ENCODE measurements around the gene NPC1.
"Not testable (repeated sequence)": the region's sequence is repeated elsewhere in the genome, so short reads cannot be mapped to it uniquely, and the experiment has no call there.

Gene NPC1

GRCh38 chr18:23608211-23608610 lies 21.9 kb upstream of the NPC1 start:
- DNase-seq = no peak

- no peak for DNase-seq
Observed at GRCh38 chr18:23605941-23606340, 19.6 kb upstream of the NPC1 start.

DNA sequence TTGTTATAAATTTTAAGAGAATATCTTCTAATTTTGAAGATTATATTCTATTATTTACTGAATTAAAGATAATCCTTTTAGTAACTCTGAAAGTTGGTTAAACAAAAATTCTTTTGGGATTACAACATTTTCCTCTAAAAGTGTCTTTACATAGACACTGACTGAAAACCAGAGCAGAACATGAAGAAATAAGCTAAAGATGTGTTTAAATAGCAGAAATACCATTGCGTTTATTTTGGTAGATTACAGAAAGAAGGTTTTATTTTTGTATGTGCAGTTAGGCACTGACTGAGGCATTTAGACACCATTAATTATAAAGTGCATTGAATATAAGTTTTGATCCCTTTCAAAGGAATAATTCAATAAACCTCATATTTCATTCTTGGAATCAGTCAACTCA lies 13.5 kb upstream of the NPC1 start:
- DNase-seq = no peak

GRCh38 chr18:23596183-23596582 lies 9.9 kb upstream of the NPC1 start:
- DNase-seq = peak in 1 of 2 donors; percentile 47

DNA sequence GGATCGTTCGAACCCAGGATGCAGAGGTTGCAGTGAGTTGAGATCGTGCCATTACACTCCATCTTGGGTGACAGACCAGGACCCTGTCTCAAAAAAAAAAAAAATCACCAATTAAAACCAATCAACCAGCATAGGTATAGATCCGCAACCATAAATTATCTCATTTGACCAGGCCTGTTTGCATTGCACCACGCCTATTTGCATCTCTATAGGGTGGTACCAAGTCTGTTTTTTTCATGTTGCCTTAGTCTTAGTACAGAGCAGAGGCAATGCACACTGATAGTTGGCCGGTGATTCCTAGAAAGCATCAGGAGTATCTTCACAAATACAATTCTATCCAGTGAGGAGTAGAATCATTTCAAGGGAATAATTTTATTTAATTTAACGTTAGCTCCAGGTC lies 9.3 kb upstream of the NPC1 start:
- no peak for DNase-seq

DNA sequence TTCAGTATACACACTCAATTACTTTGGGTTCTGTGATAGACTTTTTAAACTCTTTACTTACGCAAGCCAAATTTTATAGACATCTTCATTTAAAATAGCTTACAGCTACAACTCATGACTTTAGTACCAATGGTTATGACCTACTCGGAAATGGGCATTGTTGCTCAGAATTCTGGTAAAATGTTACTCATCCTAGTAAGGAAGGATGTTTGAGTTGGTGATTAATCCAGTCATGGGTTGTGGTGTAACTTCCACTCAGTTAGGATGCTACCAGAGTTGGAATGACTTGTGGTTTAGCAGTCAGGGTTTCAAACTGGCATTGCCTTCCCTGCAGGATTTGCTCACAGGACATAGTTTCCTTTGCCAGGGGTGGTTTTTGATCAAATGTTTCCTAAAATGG lies 7.4 kb upstream of the NPC1 start:
- DNase-seq = peak in 1 of 2 donors; percentile 36

DNA sequence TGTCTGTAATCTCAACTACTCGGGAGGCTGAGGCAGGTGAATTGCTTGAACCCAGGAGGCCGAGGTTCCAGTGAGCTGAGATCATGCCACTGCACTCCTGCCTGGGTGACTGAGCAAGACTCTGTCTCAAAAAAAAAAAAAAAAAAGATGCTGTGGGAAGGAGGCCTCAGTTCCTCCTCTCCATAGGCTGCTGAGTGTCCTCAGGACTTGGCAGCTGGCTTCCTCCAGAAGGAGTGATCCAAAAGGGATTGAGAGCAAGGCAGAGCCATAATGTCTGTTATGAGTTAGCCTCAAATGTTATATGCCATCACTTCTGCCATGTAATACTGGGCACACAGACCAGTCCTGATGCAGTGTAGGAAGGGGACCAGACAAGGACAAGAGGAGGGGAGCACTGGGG lies 6.6 kb upstream of the NPC1 start:
- DNase-seq = no peak

DNA sequence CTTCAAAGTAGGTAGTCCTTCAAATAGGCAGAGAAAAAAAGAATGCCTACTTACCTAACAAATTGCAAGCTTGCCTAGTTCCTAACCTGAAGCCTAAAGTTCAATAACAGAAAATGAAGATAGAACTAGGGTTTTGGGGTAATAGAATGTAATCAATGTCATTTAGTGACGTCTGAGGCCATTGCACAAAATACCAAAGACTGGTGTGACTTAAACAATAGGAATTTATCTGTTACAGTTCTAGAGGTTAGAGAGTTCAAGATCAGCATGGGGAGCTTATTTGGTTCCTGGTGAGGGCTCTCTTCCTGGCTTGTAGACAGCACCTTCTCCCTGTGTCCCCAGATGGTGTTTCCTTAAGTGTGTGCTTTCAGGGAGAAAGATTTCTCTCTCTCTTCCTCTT lies 4.7 kb upstream of the NPC1 start:
- no peak for DNase-seq

DNA sequence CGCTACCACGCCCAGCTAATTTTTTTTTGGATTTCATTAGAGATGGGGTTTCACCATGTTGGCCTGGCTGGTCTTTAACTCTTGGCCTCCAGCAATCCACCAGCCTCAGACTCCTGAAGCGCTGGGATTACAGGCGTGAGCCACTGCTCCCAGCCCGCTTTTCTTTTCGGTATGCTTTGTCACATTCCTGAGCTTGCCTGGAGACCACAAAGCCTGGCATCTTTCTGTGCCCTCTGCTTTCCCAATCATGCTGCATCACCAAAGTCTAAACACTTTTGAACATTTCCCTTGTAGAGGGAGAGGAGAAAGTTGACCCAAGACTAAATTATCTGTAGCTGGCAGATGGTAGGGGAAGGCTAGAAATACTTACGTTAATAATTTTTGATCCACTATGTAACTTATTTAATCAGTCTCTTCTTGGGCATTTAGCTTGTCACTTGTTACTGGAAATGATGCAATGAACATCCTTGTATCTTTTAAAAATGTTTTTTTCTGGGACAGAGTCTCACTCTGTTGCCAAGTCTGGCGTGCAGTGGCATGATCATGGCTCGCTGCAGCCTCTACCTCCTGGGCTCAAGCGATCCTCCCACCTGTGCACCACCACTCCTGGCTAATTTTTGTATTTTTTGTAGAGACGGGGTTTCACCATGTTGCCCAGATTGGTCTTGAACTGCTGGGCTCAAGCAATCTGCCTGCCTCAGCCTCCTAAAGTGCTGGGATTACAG lies 2.7 kb upstream of the NPC1 start:
- DNase-seq = no peak

GRCh38 chr18:23587220-23587642 lies 925 bp upstream of the NPC1 start:
- DNase-seq = no peak

DNA sequence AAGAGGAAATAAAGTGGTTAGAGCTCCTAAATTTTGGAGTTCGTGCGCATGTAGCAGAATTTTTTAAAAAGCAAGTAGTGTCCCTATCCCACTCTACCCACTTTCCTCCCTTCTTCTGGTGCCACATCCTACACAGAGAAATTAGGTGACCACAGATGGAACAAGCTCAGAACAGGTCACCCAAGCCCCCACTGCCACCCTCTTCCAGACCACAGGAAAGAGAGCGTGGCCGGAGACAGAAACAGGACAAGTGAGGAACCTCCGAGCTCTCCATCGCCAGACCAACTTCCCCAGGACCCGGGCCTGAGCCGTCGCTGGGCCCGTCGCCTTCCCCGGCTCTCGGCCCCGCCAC lies 433 bp downstream of the NPC1 start:
- no peak for DNase-seq

DNA sequence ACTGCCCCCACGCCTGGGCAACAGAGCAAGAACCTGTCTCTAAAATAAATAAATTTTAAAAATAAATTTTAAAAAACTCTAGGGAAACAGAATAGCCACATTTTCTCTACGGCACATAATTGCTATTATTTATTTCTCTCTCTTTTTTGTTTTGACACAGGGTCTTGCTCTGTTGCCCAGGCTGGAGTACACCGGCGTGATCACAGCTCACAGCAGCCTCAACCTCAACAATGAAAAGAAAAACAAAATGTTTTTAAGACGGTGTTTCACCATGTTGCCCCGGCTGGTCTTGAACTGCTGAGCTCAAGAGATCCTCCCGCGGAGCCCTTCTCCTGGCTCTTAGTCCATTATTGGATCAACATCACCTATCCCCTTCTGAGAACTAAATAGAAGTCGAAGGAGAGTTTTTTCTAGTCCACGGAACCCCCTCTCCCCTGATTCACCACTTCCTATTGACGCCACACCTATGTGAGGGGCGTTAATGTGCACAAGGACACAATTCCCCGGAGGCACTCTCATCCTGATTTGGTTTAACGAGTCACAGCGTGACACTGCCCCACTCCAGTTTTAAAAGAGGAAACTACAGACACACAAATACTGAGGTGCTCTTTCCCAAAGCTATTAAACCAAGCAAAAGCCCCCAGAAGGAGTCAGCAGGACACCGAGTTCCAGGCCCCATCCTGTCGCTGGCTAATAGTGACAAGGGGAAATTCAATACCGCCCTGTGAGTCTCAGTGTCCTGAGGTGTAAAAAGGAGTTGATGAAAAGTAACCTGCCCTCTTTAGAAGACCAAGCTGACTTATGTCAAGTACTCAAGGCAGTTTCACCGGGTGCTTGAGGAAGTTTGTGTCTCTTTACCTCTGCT lies 1.1 kb downstream of the NPC1 start:
- peak; percentile 33 to 66 for DNase-seq

- no peak for DNase-seq
Observed at GRCh38 chr18:23584019-23584983, 2.0 kb downstream of the NPC1 start.

- DNase-seq = no peak
Observed at GRCh38 chr18:23583071-23583865, 3.0 kb downstream of the NPC1 start.

- no peak for DNase-seq
Observed at GRCh38 chr18:23580677-23581367, 5.5 kb downstream of the NPC1 start.

DNA sequence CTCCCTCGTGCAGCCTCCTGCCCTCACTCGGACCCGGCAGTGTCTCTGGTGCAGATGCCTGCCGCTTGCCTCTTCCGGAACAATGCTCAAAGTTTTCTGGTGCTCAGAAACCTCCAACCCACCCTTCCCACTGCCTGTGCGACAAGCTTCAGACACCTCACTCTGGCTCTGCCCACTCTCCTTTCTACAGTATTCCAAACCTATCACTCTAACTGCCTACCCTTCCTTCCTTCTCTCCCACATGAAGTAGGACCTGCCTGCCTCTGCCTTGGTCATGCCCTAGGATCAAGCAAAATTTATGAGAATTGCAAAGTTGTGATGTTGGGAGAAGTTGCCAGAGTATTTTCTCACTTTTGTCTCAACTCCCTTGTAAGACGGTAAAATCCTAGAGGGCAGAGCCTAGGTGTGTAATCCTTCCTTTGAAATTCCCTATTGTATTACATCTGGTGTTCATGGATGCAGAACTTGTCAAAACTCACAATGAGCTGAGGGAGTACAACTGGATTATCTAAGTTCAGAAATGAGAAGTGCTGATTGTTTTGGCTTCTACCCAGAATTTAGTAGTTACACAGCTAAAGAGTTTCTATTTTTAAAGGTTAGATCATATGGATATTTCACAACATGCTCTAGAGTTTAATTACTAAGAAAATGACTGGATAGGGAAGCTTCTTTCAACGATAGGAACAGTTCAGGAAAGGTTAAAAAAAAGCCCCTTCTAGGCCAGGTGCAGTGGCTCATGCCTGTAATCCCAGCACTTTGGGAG lies 7.2 kb downstream of the NPC1 start:
- DNase-seq = no peak

GRCh38 chr18:23578067-23578701 lies 8.1 kb downstream of the NPC1 start:
- DNase-seq = no peak

- not testable (repeated sequence) for DNase-seq
Observed at GRCh38 chr18:23577521-23577920, 8.8 kb downstream of the NPC1 start.

DNA sequence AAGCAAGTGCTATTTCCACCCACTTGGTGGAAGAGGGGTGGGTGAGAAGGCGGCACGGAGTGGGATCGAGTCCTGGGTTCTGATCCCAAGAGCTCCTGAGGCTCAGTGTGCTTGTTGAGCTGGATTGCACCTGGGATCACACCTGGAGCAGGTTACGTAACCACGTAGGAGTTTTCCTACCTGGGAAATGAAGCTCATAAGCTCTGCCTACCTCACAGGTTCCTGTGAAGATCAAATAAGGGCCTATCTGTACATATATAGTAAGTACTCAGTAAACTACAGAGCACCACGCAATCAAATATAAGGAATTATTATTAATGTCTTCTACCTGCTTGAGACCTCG lies 11.0 kb downstream of the NPC1 start:
- DNase-seq = no peak

- DNase-seq = no peak
Observed at GRCh38 chr18:23574611-23575308, 11.5 kb downstream of the NPC1 start.

Data from CD4-positive, alpha-beta T cell treated with Interleukin-4 for 1 hour (primary cell).